ENCODE measurements around the gene CHD2.

The CHD2 gene

DNA sequence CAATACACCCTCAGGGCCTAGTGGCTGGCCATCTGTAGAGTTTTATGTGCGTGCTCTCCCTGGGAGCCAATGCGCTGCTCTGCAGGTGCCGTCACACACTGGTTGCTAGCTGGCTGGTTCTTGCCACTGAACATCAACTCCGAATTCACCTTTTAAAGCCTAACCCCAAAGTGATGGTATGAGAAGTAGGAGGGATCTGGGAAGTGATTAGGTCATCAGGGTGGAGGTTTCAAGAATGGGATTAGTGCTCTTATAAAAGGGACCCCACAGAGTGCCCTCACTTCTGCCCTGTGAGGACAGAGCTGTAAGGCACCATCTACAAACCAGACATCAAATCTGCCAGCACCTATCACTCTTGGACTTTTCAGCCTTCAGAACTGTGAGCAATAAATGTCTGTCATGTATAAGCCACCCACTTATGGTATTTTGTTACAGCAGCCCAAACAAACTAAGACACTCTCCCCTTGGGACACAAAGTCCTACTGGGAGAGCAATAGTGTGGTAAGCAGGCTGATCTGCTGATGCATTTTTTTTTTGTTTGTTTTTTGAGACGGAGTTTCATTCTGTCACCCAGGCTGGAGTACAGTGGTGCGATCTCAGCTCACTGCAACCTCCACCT, 168.6 kb downstream of the CHD2 start:
- DNase-seq (ENCODE audit: low spot score): no peak

DNA sequence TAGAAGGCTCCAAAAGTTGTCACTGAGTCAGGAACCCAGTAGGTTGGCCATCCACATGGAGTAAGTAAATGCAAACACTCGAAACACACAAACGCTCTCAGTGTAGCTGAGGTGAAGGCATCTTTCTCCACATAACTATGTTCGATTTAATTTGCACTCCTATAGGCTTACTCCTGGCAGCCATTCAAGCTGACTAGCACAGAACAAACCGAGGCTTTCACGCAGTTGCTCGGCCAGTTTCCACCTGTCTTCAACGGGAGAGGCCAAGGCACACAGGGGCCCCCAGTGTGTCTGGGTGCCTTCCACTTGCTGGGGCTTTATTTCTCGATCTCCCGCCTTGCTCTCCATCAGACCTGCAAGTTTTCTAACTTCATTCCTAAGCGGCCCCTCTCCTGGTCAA, 170.0 kb downstream of the CHD2 start:
- no peak for DNase-seq (ENCODE audit: low spot score)

DNA sequence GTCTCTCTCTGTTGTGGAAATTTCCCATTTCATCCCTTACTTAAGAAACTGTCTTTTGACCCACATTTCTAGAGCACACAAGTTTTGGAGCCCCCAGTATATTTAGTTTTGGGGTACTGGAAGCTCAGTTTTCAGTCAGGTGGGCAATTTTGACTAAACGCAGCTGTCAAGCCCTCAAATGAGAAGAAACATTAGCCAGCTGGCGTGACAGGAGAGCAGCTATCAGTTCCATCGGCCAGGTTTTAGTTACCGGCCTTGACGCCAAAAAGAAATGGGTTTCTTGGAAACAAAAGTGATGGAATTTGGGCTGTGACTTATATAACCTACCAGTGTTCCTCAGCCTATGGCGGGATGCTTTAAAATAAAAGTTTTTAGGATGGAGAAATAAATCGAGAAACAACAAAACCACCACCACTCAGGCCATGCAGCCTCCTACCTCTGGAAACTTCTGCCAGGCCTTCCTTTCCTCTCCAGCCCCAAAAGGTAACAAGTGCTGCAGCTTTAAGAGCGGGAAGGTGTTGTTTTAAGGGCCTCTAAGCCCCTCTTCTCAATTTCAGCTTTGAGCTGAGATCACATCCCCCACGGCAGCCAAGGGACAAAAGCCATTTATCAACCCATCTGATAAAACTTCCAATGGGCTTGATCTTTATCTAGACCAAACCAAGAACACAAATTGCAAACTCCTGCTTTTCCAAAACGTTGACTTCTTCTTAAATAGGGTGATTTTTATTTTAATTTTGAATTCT, 170.6 kb downstream of the CHD2 start:
- no peak for DNase-seq (ENCODE audit: low spot score)

DNA sequence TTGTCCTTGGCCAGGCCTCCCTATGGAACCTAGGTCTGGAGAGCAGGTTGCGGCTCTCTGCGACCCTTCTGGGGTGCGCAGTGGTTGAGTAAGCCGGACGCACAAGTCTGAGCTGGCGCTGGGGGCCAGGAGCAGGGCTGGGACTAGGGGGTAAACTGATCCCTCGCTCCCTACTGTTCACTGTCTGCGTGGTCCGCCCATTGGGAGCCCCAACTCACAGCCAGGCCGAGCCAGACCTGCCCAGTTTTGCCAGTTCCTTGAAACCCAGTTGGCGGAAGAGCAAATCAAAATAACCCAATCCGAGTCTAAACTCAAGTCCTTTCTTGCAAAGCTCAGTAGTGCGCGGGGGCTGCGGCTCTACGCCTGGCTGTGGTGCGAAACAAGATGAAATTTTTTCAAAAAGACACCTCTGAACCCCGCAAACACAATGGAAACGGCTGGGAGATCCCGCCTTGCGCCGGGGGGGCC, 171.4 kb downstream of the CHD2 start:
- no peak for DNase-seq (ENCODE audit: low spot score)

DNA sequence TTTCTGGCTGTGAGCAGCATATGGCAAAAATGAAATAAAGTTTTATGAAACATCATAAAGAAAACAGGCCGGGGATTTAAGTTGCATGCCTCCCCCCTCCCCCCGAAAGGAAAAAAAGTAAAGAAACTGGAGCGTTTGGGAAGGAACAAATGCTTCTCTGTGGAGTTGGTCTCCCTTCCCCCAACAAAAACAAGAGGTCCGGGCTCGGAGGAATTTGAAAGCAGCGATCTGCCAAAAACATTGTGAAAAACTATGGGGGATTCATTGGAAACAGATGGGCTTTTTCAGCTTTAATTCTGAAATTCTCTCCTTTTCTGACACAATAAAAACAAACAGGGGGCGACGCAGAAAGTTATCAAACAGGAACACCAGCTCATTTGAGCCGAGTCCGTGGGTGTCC, 171.9 kb downstream of the CHD2 start:
- no peak for DNase-seq (ENCODE audit: low spot score)

DNA sequence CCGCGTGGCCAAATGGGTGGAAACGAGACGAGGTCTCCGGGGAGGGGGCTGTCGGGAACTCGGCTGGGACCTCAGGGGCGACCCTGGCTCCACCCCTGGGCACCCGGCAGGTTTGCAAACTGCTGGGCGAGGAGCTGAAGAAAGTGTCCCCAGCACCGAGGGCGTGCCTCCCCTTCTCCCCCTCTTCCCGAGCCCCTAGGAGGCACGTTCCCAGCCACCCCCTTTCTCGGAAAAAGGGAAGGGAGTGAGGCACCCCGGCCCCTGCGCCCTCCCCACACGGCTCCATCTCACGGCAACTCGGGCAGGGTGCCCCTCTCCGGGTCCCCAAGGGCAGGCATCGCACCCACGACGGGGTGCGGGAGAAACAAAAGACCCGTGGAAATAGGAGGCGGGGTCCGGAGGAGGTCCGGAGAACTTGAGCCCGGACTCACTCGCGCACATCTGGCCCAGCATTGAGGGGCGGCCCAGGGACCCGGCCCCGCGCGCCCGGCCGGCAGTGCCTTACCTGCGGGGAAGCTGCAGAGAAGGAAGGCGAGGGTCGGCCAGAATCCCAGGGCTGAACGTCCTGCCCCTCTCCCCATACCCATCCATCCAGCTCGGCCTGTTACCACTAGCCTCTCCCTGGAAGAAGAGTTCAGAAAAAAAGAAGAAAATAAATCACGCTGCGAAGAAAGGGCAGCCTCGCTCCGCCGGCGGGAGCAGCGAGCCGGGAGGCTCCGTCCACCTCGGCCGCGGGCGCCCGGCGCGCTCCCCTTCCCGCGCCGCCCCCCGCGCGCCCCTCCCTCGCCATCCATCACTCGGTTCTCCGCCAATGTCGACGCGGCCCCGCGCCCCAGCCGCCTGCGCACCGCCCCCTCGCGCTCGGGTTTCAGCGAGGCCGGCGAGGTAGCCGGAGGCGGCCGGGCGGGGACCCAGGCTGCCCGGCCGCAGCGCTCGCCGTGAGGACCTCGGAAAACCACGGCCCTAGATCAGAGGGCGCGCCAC, 172.6 kb downstream of the CHD2 start:
- no peak for DNase-seq (ENCODE audit: low spot score)

DNA sequence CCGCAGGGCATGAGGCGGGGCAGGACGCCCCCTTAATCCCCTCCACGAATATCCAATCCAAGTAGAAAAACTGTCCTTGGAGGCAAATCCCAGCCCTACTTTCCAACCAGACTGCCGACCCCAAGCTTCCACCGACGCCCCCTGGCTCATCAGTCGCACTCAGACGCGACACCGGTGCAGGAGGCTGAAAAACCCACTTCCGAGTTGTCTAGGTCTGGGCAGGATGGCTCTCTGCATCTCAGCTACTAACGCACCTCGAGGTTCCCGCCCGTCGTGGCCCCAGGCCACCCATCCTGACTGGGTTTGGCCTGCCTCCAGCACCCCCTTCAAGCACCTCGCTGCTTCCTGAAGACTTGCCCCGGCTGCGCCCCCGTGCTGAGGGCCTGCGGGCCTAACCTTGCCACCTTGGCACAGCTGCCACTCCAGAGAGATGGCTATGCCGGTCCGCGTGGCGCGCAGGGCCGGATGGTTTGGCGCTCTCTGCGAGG, 173.4 kb downstream of the CHD2 start:
- DNase-seq (ENCODE audit: low spot score): no peak

DNA sequence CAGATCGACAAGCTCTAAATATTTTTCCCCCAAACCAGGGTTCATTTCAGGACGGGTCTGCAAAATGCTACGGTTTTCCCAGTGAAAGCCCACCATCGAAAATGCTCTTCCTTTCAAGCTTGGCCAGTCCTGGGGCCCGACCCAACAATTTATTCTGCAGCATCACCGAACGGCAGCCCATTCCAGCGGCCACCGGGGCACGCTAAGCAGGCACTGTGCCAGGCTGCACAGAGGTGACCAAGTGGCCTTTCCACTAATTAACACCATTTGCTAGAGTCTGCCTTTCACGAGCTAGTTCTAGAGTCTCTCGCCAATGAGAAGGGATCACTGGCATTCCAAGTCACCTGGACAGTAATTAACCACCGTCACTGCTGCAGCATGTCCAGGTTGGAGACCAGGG, 174.5 kb downstream of the CHD2 start:
- DNase-seq (ENCODE audit: low spot score): no peak

DNA sequence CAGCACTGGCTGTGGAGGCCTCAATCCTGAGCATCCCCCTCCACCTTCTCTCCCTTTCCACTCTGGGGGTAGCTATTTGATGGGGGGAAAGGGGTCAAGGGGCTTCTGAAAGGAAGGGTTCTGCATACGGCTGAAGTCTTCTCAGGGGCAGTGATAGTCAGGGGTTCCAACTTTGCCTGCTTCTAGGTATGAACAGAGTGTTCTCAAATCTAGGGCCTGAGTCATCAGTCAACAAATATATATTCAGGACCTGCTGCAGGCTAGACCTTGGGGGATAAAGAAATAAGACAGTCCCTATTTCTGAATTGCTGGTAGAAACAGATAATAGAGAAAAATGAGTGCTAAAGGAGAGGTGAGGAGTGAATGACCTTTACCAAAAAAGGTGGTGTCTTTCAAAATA, 176.1 kb downstream of the CHD2 start:
- no peak for DNase-seq (ENCODE audit: low spot score)

DNA sequence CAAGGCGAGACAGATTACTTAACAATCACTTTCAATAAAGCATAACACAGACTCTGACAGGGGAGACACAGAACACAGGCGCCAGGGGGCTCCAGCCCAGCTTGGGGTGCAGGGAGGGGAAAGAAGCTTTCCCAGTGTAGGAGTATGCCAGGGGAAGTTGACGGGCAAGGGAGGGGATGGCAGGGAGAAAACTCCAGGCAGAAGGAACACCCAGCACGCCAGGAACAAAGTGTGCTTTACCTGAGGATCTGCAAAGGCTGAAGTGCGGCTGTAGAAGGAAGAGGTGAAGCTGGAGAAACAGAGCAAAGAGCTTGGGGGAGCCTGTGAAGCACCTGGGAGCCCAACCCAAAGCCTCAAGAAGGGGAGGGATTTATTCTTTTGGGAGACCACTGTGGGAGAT, 176.8 kb downstream of the CHD2 start:
- DNase-seq (ENCODE audit: low spot score): no peak
